GM18517 (cell line): ENCODE results near the gene LRRC14B.
"Not testable (repeated sequence)": the region's sequence is repeated elsewhere in the genome, so short reads cannot be mapped to it uniquely, and the experiment has no call there.

Experiments used
- ATAC-seq: cut with Tn5 transposase; IDR thresholded peaks from one replicate; pipeline ENCODE4 v1.9.1; 2021; ENCODE audit warnings: mild to moderate bottlenecking, moderate library complexity; ENCODE audit not compliant: unreplicated experiment

LRRC14B gene

GRCh38 chr5:159448-160172, 31.7 kb upstream of the LRRC14B start:
- ATAC-seq = no peak

GRCh38 chr5:160173-160510, 31.2 kb upstream of the LRRC14B start:
- no peak for ATAC-seq

- no peak for ATAC-seq
Measured at GRCh38 chr5:160921-161802, 30.1 kb upstream of the LRRC14B start.

- ATAC-seq = no peak
Measured at GRCh38 chr5:161803-162110, 29.5 kb upstream of the LRRC14B start.

- no peak for ATAC-seq
Measured at GRCh38 chr5:162190-162564, 29.1 kb upstream of the LRRC14B start.

- ATAC-seq = no peak
Measured at GRCh38 chr5:162565-163337, 28.5 kb upstream of the LRRC14B start.

- no peak for ATAC-seq
Measured at GRCh38 chr5:163338-163620, 28.0 kb upstream of the LRRC14B start.

- no peak for ATAC-seq
Measured at GRCh38 chr5:163841-164240, 27.5 kb upstream of the LRRC14B start.

- no peak for ATAC-seq
Measured at GRCh38 chr5:164244-164643, 27.1 kb upstream of the LRRC14B start.

GRCh38 chr5:164783-165182, 26.5 kb upstream of the LRRC14B start:
- ATAC-seq = not testable (repeated sequence)

- no peak for ATAC-seq
Measured at GRCh38 chr5:166441-167372, 24.6 kb upstream of the LRRC14B start.

GRCh38 chr5:167511-167910, 23.8 kb upstream of the LRRC14B start:
- no peak for ATAC-seq

- no peak for ATAC-seq
Measured at GRCh38 chr5:167982-168660, 23.2 kb upstream of the LRRC14B start.

GRCh38 chr5:169071-169727, 22.1 kb upstream of the LRRC14B start:
- no peak for ATAC-seq

- no peak for ATAC-seq
Measured at GRCh38 chr5:169728-170094, 21.6 kb upstream of the LRRC14B start.

GRCh38 chr5:170971-171800, 20.1 kb upstream of the LRRC14B start:
- no peak for ATAC-seq

- no peak for ATAC-seq
Measured at GRCh38 chr5:171801-172331, 19.4 kb upstream of the LRRC14B start.

- no peak for ATAC-seq
Measured at GRCh38 chr5:172421-172820, 18.9 kb upstream of the LRRC14B start.

- ATAC-seq = no peak
Measured at GRCh38 chr5:172841-173251, 18.4 kb upstream of the LRRC14B start.
